Esophagus muscularis mucosa (tissue), 3 donors: Measurements from ENCODE around the gene TMTC4.

ENCODE experiments used
- CTCF ChIP-seq, 3 experiments: fragments of 200-600 bp in 2 of 3; fragments of 450-650 bp in 1 of 3; sonication (generic) in 2 of 3; IDR thresholded peaks; one replicate each; pipeline ENCODE4 v1.5.1; 2017 to 2019; ENCODE audit warnings: antibody characterized with exemption in 3 of 3, mild to moderate bottlenecking in 2 of 3, moderate library complexity in 1 of 3
- POLR2A ChIP-seq: fragments of 450-650 bp; IDR thresholded peaks from one replicate; pipeline ENCODE4 v1.6.1; 2017; ENCODE audit warnings: antibody characterized with exemption, moderate library complexity, mild to moderate bottlenecking, low read depth

DNA sequence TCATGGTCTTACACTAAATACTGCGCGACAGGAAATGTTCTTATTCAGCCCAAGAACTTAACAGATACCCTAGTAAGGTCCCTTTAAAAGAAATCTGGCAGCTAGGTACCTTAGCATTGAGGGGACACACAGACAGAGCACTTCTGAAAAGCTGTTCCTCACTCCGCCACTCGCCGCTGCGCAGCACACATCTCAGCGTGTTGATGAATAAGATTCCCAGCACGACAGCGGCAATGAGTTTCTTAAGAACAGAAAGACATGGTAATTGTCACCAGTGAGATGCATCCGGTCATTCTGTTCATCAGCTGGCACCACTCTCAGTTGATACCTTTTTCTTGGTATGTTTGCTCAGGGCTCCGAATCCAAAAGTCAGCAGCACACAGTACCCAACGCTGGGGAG lies 39.9 kb downstream of the TMTC4 start:
- no peak for TF ChIP-seq CTCF (IDR thresholded peaks at IDR 0.05)
- no peak for TF ChIP-seq POLR2A
